HG03108 (cell line): Measurements from ENCODE around the gene COG2.
"Not testable (repeated sequence)": the region's sequence is repeated elsewhere in the genome, so short reads cannot be mapped to it uniquely, and the experiment has no call there.

ENCODE experiments used
- ATAC-seq: cut with Tn5 transposase; IDR thresholded peaks from one replicate; pipeline ENCODE4 v1.9.1; 2021; ENCODE audit warnings: moderate library complexity; ENCODE audit not compliant: unreplicated experiment

COG2 gene

GRCh38 chr1:230698964-230699363 is 56.7 kb downstream of the COG2 start:
- ATAC-seq, result not testable (repeated sequence)

- no peak for ATAC-seq
Measured at GRCh38 chr1:230699716-230700115, 57.4 kb downstream of the COG2 start.

GRCh38 chr1:230700132-230700531 is 57.9 kb downstream of the COG2 start:
- ATAC-seq, result no peak

- ATAC-seq, result no peak
Measured at GRCh38 chr1:230701434-230701833, 59.2 kb downstream of the COG2 start.

- no peak for ATAC-seq
Measured at GRCh38 chr1:230701895-230702768, 59.9 kb downstream of the COG2 start.

GRCh38 chr1:230702934-230703678 is 60.8 kb downstream of the COG2 start:
- ATAC-seq, result no peak

GRCh38 chr1:230703679-230704385 is 61.6 kb downstream of the COG2 start:
- no peak for ATAC-seq

- no peak for ATAC-seq
Measured at GRCh38 chr1:230704830-230705229, 62.5 kb downstream of the COG2 start.

- ATAC-seq, result no peak
Measured at GRCh38 chr1:230705289-230706019, 63.2 kb downstream of the COG2 start.

GRCh38 chr1:230706020-230706699 is 63.9 kb downstream of the COG2 start:
- no peak for ATAC-seq

- no peak for ATAC-seq
Measured at GRCh38 chr1:230706887-230707731, 64.8 kb downstream of the COG2 start.

- ATAC-seq, result no peak
Measured at GRCh38 chr1:230707732-230708630, 65.7 kb downstream of the COG2 start.

GRCh38 chr1:230708631-230709580 is 66.6 kb downstream of the COG2 start:
- ATAC-seq, result no peak

GRCh38 chr1:230709619-230710542 is 67.6 kb downstream of the COG2 start:
- no peak for ATAC-seq

- ATAC-seq, result no peak
Measured at GRCh38 chr1:230710543-230710904, 68.2 kb downstream of the COG2 start.

GRCh38 chr1:230711245-230711644 is 69.0 kb downstream of the COG2 start:
- no peak for ATAC-seq
